Measurements from ENCODE around the gene LDHA.
A peak's percentile ranks its signal among the peaks of the same experiment; 100 is the strongest.

The LDHA gene

DNA sequence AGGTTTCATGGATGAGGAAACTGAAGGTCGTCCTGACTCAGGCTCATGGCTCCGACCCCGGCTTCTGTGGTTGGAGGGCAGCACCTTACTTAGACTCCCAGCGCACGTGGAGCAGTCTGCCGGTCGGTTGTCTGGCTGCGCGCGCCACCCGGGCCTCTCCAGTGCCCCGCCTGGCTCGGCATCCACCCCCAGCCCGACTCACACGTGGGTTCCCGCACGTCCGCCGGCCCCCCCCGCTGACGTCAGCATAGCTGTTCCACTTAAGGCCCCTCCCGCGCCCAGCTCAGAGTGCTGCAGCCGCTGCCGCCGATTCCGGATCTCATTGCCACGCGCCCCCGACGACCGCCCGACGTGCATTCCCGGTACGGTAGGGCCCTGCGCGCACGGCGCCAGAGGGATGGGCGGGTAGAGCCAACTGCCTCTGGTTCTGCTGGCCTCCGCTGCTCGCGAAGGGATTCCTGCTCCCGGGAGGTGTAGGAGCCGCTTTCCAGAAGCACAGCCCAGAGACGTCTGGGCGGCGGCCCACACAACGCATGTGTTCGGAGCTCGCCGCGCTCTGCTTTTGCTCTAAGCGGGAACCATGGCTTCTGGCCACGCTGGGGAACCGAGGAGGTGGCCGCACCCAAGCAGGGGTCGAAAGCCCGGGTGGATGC lies at the start of gene LDHA:
Gene LDHA (plus strand): TSS at position 289 of the 653 bp plus-strand sequence. CDS start 2,280 bp downstream, outside the sequence.
- DNase-seq: peak; percentile 99 to 100

DNA sequence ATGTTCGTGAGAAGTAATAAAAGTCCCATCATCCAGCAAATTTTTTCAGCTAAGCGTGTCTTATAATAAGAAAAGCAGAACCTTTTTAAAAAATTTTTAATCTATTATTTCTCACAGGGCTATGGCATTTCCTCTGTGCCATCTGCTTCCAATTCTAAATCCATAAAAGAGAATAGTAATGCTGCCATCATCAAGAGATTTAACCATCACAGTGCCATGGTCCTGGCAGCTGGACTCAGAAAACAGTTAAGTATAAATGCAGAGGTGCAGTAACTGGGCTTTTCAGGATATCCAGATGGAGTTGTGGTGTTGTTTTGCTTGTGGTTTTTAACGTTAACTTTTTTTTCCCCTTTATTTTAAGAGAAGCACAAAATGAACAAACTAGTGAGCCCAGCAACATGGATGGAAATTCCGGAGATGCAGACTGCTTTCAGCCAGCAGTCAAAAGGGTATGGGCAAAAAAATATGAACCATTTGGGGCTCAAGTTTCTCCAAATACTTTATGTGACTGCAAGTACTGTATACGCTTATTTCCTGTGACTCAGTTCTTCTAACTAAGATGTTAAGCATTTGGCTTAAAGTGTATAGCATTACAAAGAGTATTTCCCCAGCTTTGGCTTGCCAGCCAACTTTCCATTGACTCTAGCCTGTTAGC lies 46.8 kb upstream of the LDHA start:
- no peak for DNase-seq

DNA sequence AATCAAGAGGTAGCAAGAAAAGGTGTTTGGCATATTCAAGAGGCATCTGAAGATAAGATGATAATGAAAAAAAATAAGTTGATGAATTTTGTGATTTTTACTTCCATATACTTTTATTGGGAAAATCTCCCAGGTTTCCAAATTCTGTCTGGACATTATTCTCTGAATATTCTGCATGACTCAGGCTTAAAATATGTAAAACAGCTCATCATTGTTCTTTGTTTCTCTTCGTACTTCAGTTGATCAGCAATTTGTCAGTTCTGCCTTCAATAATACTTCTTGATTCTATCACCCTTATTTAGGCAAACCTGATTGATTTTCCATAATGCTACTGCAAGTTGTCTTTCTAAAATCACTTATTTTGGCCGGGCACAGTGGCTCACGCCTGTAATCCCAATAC lies 41.8 kb upstream of the LDHA start:
- DNase-seq: no peak

DNA sequence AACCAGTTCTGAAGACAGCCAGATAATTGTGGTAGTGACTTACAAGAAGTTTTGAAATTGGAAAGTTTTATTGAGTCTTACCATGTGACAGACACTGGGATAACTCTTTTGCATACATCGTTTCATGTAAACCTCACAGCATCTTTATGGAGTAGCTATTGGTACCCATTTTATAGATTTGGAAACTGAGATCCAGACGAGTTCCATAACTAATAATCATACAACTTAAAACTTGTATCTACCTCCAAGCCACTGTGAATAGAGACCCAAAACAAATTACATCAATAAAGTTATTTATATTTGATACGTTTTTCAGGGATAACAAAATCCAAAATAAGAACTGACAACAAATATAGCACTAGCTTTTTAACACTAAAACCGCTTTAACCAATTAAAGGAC lies 35.7 kb upstream of the LDHA start:
- DNase-seq: no peak

DNA sequence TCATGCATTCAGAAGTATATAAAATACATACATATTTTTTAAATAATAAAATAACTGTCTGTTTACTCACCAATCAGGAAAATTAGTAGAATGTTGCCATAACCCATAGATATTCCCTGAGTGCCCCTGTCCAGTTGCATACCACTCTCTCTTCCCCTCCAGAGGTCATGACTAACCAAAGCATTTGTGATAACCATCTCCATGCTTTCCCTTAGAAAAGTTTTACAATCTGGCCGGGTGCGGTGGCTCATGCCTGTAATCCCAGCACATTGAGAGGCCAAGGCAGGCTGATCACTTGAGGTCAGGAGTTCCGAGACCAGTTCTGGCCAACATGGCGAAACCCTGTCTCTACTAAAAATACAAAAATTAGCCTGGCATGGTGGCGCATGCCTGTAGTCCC lies 33.2 kb upstream of the LDHA start:
- DNase-seq: no peak

DNA sequence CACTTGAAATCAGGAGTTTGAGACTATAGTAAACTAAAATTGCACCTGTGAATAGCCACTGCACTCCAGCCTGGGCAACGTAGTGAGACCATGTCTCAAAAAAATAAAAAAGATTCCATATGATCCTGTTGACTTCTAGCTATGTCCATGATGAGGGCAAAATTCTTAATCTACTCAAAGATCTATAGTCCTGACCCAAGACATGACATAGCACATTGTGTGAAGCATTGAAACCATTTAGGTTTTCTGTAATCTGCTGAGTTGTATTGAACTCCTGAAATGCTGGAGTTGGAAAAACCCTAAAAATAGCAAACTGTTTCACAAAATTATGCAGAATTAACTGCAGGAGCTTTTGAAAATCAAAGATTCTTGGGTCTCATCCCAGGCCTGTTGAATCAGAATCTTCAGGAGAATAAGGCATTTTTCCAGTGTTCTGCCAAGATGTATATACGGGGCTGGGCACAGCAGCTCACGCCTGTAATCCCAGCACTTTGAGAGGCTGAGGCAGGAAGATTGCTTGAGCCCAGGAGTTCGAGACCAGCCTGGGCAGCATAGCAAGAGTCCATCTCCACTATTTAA lies 29.8 kb upstream of the LDHA start:
- DNase-seq: no peak

DNA sequence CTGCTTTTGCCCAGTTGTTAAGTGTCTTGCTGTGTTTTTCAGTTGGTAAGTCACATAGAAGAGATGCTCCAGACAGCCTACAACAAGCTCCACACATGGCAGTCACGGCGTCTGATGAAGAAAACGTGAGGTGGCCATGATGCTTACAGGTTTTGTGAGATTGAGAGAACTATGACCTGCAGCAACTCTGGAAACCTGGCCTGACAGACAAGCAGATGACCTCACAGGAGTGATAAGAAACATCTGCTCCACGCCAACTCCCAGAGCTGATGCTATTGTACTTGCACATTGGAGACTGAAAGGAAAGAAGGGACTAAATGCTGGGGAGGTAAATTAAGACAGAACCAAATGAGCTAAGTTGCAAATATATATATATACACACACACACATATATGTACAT lies 28.6 kb upstream of the LDHA start:
- no peak for DNase-seq

DNA sequence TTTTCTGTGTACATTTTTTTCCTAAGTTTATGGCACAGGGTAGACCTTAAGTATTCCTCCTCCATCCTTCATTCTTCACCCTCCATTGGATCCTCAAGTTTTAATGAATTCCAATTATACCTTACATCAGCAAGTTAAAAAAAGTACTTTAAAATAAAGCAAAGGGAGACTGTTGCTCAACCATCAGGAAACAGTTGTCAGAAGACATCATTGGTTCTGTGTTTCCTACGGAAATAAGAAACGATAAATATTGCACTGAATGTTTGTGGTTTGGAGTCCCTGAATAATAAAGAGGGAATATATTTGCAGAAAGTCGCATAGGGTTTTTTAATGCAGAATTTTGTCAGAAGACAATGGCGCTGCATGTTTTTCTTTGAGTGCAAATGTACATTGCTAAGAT lies 28.1 kb upstream of the LDHA start:
- no peak for DNase-seq

DNA sequence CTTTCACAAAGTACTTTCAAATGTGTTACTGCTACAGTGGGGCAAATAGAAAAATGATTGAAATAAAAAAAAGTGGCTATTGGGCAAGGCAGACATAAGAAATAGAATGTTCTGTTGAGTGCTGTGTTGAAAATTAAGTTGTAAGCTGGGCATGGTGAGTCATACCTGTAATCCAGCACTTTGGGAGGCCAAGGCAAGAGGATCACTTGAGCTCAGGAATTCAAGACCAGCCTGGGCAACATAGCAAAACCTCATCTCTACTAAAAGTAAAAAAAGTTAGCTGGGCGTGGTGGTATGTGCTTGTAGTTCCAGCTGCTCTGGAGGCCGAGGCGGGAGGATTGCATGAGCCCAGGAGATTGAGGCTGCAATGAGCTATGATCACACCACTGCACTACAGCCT lies 26.9 kb upstream of the LDHA start:
- DNase-seq: no peak

DNA sequence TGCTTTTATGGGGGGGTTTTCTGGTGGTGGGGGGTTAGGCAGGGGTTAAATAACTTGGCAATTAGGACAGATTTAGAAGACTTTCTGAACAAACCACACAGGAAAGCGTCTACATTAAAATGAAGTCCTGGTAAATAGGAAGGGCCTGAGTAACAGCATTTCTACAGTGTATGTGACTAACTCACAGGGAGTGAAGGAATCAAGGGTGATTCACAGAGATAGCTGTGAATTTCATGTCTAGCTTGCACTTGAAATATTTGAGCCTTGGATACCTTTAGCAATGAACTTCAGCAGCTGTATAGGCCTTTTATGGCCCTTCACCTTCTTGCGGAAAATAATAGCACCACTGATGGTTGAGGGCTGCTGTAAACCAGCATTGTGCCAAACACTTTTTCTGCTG lies 26.1 kb upstream of the LDHA start:
- DNase-seq: no peak

DNA sequence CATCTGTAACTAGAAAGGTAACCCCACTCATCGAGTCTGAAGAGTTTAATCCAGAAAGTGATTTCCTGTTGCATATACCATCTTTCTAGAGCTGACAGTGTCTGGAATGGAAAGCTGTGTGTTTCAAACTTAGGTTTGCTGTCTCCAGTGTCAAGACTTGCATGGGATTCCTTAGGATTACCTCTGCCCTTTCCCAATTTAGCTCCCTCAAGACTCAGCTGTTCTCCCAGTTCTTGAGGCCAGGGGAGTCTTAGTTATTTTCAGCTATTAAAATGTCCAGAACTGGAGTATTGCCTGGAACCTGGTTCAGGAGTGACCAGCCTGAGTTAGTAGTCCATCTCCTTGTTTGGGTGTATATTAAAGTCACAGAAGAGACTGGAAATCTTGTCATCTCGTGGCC lies 25.0 kb upstream of the LDHA start:
- no peak for DNase-seq

DNA sequence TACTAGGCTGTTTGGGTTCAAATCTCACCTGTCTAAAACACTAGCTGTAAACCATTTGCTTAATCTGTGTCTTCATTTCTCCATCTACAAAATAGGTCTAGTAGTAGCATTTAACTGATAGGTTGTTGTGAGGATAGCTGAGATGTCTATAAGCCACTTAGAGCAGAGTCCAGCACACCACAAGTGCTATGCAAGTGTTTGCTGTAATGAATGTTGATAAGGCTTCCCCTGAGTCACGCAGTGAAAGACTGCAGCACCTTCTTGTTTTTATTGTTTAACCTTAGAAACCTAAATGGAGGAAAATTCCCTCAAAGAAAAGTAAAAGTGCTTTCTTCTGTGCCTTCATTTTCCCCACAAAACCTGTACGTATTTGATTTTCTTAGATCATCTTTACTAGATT lies 23.1 kb upstream of the LDHA start:
- DNase-seq: no peak

DNA sequence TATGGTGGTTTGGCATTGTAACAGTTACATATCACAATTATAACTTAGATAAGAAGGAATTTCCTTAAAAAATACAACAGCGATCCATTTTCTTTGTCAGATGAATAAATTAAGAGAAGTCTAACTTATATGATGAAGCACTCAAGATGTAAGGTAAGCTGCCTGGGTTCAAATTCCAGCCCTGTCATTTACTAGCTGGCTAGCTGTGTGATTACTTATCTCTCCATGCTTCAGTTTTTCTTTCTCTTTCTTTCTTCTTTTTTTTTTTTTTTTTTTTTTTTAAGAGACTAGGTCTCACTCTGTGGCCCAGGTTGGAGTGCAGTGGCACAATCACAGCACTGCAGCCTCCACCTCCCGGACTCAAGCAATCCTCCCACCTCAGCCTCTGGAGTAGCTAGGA lies 22.2 kb upstream of the LDHA start:
- no peak for DNase-seq

DNA sequence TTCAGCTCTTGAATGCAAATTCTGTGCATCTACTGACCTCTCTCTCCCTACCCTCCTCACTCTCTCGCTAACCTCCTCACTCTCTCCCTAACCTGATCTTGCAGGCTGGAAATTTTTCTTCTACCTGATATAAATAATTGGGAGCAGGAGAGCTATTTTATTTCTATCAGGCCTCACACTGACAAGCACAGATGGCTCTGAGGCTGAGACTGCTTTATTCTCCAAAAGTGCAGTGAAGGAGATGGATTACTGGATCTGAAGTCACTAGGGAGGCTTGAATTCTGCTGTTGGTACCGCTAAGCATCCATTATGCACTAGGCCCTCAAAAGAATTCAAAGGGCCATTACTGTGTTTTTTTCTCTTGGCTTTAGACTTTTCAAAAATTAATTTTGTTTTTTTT lies 19.4 kb upstream of the LDHA start:
- DNase-seq: no peak

DNA sequence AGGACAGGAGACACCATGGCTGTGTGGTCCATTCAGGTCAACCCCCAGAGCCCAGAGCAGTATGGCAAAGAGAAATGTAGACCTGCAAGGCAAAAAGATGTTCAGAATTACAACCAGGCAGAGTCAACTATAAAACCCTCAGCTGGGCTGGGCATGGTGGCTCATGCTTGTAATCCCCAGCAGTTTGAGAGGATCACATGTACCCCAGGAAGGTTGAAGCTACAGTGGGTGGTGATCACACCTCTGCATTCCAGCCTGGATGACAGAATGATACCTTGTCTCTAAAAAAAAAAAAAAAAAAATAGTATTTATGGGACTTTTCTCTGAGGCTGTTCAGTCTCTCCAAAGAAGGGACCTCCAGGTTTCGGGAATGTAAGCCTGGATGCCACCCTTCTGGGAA lies 18.4 kb upstream of the LDHA start:
- no peak for DNase-seq

DNA sequence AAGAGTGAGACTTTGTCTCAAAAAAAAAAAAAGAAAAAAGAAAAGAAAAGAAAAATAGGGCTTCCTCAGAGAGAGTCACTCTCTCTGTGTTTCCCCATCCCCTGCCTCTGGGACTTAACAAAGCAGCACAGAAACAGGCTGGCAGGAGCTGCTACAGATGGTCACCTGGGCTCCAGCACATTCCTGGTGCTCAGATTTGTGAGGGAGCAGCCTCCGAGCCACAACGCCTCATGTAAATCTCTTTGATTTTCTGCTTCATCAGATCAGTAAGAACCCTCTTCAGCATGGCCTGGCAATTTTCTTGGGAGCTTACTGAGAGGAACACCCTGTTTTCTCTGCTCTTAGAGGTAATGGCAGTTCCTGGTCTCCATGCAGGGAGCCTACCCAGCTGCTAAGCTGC lies 15.2 kb upstream of the LDHA start:
- DNase-seq: no peak

DNA sequence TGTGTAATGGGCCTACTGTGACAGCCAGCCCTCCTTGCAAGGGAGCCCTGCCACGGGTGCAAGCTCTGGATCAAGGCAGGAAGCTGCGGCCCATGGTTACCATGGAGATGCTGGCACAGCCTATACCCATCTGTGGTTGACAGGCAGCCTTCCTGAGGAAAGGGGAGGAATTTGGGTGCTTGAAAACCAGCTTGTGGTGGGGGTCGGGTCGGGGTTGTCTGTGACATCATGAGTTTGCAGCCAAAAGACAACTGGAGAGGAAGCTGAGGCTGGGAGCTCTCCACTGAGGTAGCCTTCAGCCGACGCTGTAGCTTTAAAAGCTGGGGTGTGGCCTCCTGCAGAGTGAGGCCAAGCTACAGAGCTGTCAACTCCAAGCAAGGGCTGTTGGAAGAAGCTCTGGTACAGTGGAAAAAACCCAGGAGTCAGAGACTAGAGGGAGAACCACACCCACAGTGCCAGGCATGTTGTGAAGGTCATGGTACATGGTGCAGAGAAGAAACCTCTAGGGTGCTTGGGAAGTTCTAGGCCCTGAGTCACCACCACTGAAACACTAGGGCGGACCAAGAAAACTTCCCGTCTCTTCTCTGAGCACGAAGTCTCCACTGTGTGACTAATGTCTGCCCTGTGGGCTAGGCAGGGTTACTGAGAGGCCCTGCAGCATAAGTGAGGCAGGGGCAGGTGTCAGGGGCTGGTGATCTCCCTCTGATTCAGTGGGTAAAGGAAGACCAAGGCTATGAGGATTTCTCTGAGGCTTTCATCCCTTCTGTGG lies 10.8 kb upstream of the LDHA start:
- DNase-seq: peak; percentile 78 to 82

DNA sequence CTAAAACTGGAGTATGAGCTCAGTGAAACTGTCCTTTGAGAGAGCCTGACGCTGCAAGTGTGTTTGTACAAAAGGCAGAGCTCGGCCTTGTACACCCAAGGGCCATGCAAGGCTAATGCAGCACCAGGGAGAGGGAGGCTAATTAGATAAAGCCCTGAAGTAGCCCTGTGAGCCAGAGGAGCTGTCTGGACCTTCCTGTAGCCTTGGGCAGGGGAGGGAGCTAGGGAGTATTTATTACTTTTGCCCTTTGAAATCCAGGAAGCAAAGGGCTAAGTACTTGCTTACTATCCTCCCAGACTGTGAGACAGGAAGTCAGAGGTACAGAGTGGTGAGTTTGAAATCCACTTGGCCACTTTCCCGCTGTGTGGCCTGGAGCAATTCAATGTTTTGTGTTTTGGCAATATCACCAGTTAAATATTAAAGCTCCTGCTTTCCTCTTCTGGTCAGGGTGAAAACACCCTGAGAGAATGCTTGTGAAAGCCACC lies 10.2 kb upstream of the LDHA start:
- no peak for DNase-seq

DNA sequence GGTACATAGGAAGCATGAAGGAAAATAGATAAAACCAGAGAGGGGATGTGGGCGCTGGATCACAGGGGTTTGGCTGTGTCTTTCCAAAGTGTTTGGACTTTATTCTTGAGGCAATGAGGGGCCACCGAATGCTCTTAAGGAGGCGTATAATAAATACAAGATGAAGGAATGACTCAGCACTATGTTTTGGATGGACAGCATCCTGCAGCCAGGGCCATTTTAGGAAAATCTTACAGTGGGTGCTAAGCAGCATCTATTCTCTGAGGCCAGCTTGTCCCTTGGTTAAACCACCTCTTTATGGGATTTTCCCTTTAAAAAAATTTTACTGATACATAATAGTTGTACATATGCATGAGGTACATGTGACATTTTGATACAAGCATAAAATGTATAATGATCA lies 4.3 kb upstream of the LDHA start:
- DNase-seq: no peak

DNA sequence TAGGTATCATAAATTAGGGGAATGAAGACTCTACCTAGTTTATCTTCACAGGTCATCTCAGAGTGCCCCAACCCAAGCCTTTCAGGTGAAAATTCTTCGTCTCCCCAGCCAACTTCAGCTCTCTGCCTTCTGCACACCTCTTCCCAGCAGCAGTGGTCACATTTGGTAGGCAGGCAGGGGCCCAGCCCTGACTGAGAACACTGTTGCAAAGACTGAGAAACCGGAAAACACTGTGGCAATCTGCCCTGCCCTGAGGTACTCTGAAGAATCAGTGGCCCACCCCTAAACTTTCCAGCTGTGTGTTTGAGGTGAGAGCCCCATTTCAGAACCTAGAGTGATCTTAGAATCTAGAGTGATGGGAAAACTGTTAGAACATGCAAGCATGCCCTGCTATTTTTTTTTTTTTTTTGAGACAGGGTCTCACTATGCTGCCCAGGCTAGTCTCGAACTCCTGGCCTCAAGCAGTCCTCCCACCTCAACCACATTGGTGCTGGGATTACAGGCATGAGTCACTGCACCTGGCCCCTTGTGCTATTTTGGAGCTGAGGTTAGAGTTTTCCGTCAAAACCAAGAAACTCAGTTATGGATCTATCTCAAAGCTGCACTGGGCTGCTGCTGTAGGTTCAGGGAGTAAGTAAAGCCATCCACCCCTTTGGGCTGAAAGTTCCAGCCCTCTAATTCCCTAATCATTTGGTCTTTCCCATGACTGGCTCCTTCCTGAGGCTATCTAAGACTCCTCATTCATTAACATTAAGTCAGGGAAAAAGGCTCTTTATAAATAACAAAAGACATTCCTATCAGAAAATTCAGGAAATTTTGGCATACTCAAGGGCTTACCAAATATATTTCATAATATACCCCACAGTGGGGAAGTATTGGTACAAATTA lies 1.7 kb upstream of the LDHA start:
- peak in 1 of 2 donors; percentile 35 for DNase-seq

DNA sequence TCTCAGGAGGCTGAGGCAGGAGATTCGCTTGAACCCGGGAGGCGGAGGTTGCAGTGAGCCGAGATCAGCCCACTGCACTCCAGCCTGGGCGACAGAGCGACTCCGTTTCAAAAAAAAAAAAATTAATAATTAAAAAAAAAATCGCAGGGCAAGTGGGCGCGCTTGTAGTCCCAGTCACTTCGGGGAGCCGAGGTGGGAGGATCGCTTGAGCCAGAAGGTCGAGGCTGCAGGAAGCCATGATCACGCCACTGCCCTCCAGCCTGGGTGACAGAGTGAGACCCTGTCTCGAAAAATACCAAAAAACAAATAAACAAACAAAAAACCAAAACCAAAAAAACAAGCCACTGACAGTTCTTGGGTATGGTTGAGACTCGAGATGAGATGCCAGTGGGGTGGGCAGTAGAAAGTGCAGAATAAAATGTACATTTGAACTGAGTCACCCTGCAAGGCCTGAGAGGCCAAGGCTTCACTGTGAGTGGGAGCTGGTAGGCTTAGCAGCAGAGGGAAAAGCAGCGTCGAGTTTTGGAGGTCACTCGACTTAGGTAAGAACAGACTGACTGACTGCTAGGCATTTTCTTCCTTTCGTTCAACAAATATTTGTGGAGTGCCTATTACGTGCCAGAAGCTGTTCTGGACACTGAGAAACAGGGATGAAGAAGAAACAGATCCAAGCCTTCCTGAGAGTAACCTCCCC lies 635 bp upstream of the LDHA start:
- DNase-seq: peak; percentile 29 to 38
